K562 (cell line): ENCODE data around the gene SEC23B. TPM values are rescaled to one million over a fixed set of nuclear protein-coding genes. Genes with fewer than 3 reads are reported as not detected.

Source experiments
- CEBPG ChIP-seq, 3 experiments: fragments of 200-800 bp in 1 of 3; sonication (Bioruptor generic) in 1 of 3; sonication (generic) in 1 of 3; formaldehyde crosslinking in 1 of 3; IDR thresholded peaks in 2 of 3; conservative IDR thresholded peaks in 1 of 3; 2 replicates each; pipeline versions ENCODE4 v1.6.1 to v1.8.0; 2016 to 2022; ENCODE audit warnings: missing compliant biosample characterization in 2 of 3, missing genetic modification characterization in 2 of 3, mild to moderate bottlenecking in 1 of 3, missing genetic modification reagents in 1 of 3
- CREB1 ChIP-seq, 2 experiments: sonication (generic) in 1 of 2; formaldehyde crosslinking in 1 of 2; IDR thresholded peaks; 2 replicates each; pipeline versions ENCODE4 v1.6.1 to v1.8.0; 2012 to 2022; ENCODE audit warnings: inconsistent platforms in 1 of 2, mild to moderate bottlenecking in 1 of 2, missing genetic modification reagents in 1 of 2, moderate library complexity in 1 of 2
- DACH1 ChIP-seq: fragments of 450-650 bp; IDR thresholded peaks from 2 replicates; pipeline ENCODE4 v1.6.1; 2018; ENCODE audit not compliant: partially characterized antibody
- EP300 ChIP-seq: IDR thresholded peaks from 2 replicates; pipeline ENCODE4 v1.6.1; 2012; ENCODE audit warnings: low read length, improper control_type of control experiment
- EWSR1 ChIP-seq: fragments of 450-650 bp; IDR thresholded peaks from 2 replicates; pipeline ENCODE4 v1.6.1; 2018; ENCODE audit warnings: borderline replicate concordance, mild to moderate bottlenecking, low read depth, moderate library complexity; ENCODE audit not compliant: partially characterized antibody
- HDAC2 ChIP-seq: fragments of 450-650 bp; IDR thresholded peaks from 2 replicates; pipeline ENCODE4 v1.6.1; 2016; ENCODE audit warnings: mild to moderate bottlenecking
- L3MBTL2 ChIP-seq: fragments of 450-650 bp; IDR thresholded peaks from 2 replicates; pipeline ENCODE4 v1.6.1; 2016; ENCODE audit warnings: mild to moderate bottlenecking, moderate library complexity
- MTA3 ChIP-seq: fragments of 450-650 bp; formaldehyde crosslinking; IDR thresholded peaks from 2 replicates; pipeline ENCODE4 v1.6.1; 2017; ENCODE audit warnings: mild to moderate bottlenecking, borderline replicate concordance
- PATZ1 ChIP-seq: fragments of 250-450 bp; sonication (Bioruptor Pico); IDR thresholded peaks from 2 replicates; pipeline ENCODE4 v1.5.0; 2020; ENCODE audit warnings: mild to moderate bottlenecking, borderline replicate concordance
- PCBP1 ChIP-seq: fragments of 200-400 bp; formaldehyde crosslinking; IDR thresholded peaks from 2 replicates; pipeline ENCODE4 v1.6.1; 2018; ENCODE audit warnings: mild to moderate bottlenecking, low read depth, low read length; ENCODE audit not compliant: poor library complexity, severe bottlenecking
- PKNOX1 ChIP-seq: fragments of 450-650 bp; IDR thresholded peaks from 2 replicates; pipeline ENCODE4 v1.6.1; 2016
- POLR2AphosphoS2 ChIP-seq: IDR thresholded peaks from 2 replicates; pipeline ENCODE4 v1.6.1; 2012; ENCODE audit warnings: low read length, improper control_type of control experiment
- PRMT5 ChIP-seq: sonication (generic); formaldehyde crosslinking; IDR thresholded peaks from 2 replicates; pipeline ENCODE4 v1.5.0; 2020; ENCODE audit warnings: missing genetic modification reagents
- RBFOX2 ChIP-seq: fragments of 200-400 bp; formaldehyde crosslinking; IDR thresholded peaks from 2 replicates; pipeline ENCODE4 v1.6.1; 2017; ENCODE audit warnings: low read depth, mild to moderate bottlenecking, low read length, moderate library complexity
- RBM25 ChIP-seq: fragments of 200-400 bp; formaldehyde crosslinking; IDR thresholded peaks from 2 replicates; pipeline ENCODE4 v1.6.1; 2018; ENCODE audit warnings: low read length, low read depth, moderate library complexity; ENCODE audit not compliant: severe bottlenecking
- SETDB1 ChIP-seq: IDR thresholded peaks from one replicate; pipeline ENCODE4 v1.6.1; 2012; ENCODE audit warnings: low read length, control low read depth, inconsistent platforms
- SMARCA4 ChIP-seq: fragments of 450-650 bp; IDR thresholded peaks from 2 replicates; pipeline ENCODE4 v1.6.1; 2016
- ZC3H11A ChIP-seq: IDR thresholded peaks from 2 replicates; pipeline ENCODE4 v1.6.1; 2012; ENCODE audit warnings: low read depth, low read length, improper control_type of control experiment
- ZFP91 ChIP-seq: sonication (generic); formaldehyde crosslinking; IDR thresholded peaks from 2 replicates; pipeline ENCODE4 v1.8.0; 2022; ENCODE audit warnings: mild to moderate bottlenecking, missing genetic modification reagents
- ZFX ChIP-seq: sonication (generic); formaldehyde crosslinking; IDR thresholded peaks from 2 replicates; pipeline ENCODE4 v1.8.0; 2022; ENCODE audit warnings: mild to moderate bottlenecking, missing genetic modification reagents, moderate library complexity
- ZNF274 ChIP-seq: IDR thresholded peaks from 2 replicates; pipeline ENCODE4 v1.6.1; 2011; ENCODE audit warnings: low read depth, mild to moderate bottlenecking, low read length, moderate library complexity, borderline replicate concordance
- ZNF3 ChIP-seq: fragments of 250-450 bp; sonication (Bioruptor Pico); IDR thresholded peaks from 2 replicates; pipeline ENCODE4 v1.5.0; 2021; ENCODE audit warnings: mild to moderate bottlenecking, moderate library complexity
- ZNF41 ChIP-seq: fragments of 250-450 bp; sonication (Bioruptor Pico); conservative IDR thresholded peaks from 2 replicates; pipeline ENCODE4 v1.4.0; 2020; ENCODE audit warnings: mild to moderate bottlenecking
- ZNF561 ChIP-seq: fragments of 450-650 bp; formaldehyde crosslinking; conservative IDR thresholded peaks from 2 replicates; pipeline ENCODE4 v1.4.0; 2020; ENCODE audit warnings: mild to moderate bottlenecking, moderate library complexity
- polyA plus RNA-seq, 8 experiments: library from polyadenylated mRNA; depleted of rRNA in 4 of 8; stranded (reverse) in 5 of 8; unstranded in 3 of 8; fragments of >200 nt; fragmentation: Nextera tagmentation in 2 of 8; fragmentation: Illumina TruSeq in 1 of 8; extraction: Ambion mirVana in 2 of 8; extraction: Trizol in 1 of 8; gene quantifications; 2 replicates each; pipeline versions ENCODE4 v1.2.1 to v1.2.3, GENCODE V29; 2011 to 2014; ENCODE audit warnings: inconsistent platforms in 1 of 8, missing spikeins in 1 of 8
- total RNA-seq, 7 experiments: library from RNA; depleted of rRNA in 6 of 7; stranded (reverse); fragments of >200 nt in 6 of 7; fragmentation: Illumina TruSeq in 2 of 7; extraction: Trizol in 2 of 7; gene quantifications; 2 replicates each; pipeline versions ENCODE4 v1.2.1 to v1.2.3, GENCODE V29; 2011 to 2021; ENCODE audit warnings: low replicate concordance in 1 of 7
- TF ChIP-seq, protein P1 (sequence below): IDR thresholded peaks from 3 replicates; pipeline ENCODE4 v1.6.1; 2011; ENCODE audit warnings: borderline replicate concordance, mild to moderate bottlenecking; ENCODE audit not compliant: insufficient read length, insufficient read depth

Gene SEC23B
- total and polyA plus RNA-seq, 9 of the 15 experiments (the other 6 are each of a cell fraction or from before 2014, with no cell fraction given), result 31.7 to 70.2 (median 38.5) TPM

- no peak for TF ChIP-seq ZFP91
- peak; percentile 45; the same call in 1 of the 2 replicates for TF ChIP-seq L3MBTL2
- TF ChIP-seq ZC3H11A, result no peak
- 0 out of 2 replicates have a peak, but pooled peaks have one; percentile 56 for TF ChIP-seq HDAC2
- no peak for TF ChIP-seq MTA3
- TF ChIP-seq EWSR1, result no peak
- TF ChIP-seq CEBPG (CRISPR knock-in tag; IDR thresholded peaks at IDR 0.05), result peak; percentile 94
- TF ChIP-seq CEBPG (tag; conservative IDR thresholded peaks at IDR 0.05 in 1 of 2, IDR thresholded peaks at IDR 0.05 in 1 of 2), result peak; percentile 77 to 97
- peak; percentile 85 for TF ChIP-seq EP300
- peak; percentile 91 for TF ChIP-seq PKNOX1
- no peak for TF ChIP-seq PRMT5
- TF ChIP-seq POLR2AphosphoS2, result no peak
- no peak for TF ChIP-seq PCBP1
- no peak for TF ChIP-seq RBM25
- no peak for TF ChIP-seq ZFX
- TF ChIP-seq ZNF3, result no peak
- no peak for TF ChIP-seq ZNF561 (CRISPR knock-in tag)
- no peak for TF ChIP-seq ZNF274
- TF ChIP-seq SETDB1, result no peak
- TF ChIP-seq ZNF41 (CRISPR knock-in tag), result no peak
- peak; percentile 33; the same call in 1 of the 2 replicates for TF ChIP-seq SMARCA4
- TF ChIP-seq PATZ1 (CRISPR knock-in tag), result no peak
- no peak for TF ChIP-seq CREB1 (IDR thresholded peaks at IDR 0.05)
- no peak for TF ChIP-seq CREB1 (CRISPR knock-in tag; IDR thresholded peaks at IDR 0.05)
- no peak for TF ChIP-seq RBFOX2
- TF ChIP-seq DACH1, result no peak
- TF ChIP-seq, protein P1, sequence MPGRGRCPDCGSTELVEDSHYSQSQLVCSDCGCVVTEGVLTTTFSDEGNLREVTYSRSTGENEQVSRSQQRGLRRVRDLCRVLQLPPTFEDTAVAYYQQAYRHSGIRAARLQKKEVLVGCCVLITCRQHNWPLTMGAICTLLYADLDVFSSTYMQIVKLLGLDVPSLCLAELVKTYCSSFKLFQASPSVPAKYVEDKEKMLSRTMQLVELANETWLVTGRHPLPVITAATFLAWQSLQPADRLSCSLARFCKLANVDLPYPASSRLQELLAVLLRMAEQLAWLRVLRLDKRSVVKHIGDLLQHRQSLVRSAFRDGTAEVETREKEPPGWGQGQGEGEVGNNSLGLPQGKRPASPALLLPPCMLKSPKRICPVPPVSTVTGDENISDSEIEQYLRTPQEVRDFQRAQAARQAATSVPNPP, result no peak
These were observed 77.4 kb downstream of the SEC23B start (continued) for GRCh38 chr20:18585134-18585533.
